NCI-H1694 (cell line): Measurements from ENCODE around the gene EDARADD.
"Not testable (repeated sequence)": the region's sequence is repeated elsewhere in the genome, so short reads cannot be mapped to it uniquely, and the experiment has no call there.

Experiments
- DNase-seq: peaks from one replicate; lab custom pipeline; 2025; lab: John Stamatoyannopoulos, UW

EDARADD gene

GRCh38 chr1:236393681-236394481 is at the start of gene EDARADD:
TSS of gene EDARADD (plus strand) at chr1:236394286. CDS start at chr1:236394445, 159 bp downstream.
- no peak for DNase-seq

- DNase-seq, result no peak
Measured at GRCh38 chr1:236345728-236346127, 48.4 kb upstream of the EDARADD start.

DNA sequence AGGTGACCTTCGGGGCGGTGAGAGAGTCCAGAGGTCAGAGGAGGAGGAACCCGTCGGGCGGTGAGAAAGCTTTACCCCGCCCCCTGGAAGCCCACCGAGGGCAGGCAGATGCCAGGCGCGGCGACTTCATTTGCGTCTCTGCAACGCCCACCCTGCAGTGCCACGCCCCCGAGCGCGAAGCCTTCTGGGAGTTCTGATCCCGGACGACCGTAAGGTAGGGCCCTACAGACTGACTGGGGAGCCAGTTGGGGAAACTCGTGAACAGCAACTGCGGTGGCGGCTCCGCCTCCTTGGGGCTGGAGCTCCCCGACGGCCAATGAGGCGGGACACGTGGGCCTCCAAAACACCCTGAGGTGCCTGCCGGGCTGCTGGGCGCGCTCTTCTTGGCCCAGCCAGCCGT is 46.0 kb upstream of the EDARADD start:
- DNase-seq, result no peak

GRCh38 chr1:236350308-236350707 is 43.8 kb upstream of the EDARADD start:
- no peak for DNase-seq

DNA sequence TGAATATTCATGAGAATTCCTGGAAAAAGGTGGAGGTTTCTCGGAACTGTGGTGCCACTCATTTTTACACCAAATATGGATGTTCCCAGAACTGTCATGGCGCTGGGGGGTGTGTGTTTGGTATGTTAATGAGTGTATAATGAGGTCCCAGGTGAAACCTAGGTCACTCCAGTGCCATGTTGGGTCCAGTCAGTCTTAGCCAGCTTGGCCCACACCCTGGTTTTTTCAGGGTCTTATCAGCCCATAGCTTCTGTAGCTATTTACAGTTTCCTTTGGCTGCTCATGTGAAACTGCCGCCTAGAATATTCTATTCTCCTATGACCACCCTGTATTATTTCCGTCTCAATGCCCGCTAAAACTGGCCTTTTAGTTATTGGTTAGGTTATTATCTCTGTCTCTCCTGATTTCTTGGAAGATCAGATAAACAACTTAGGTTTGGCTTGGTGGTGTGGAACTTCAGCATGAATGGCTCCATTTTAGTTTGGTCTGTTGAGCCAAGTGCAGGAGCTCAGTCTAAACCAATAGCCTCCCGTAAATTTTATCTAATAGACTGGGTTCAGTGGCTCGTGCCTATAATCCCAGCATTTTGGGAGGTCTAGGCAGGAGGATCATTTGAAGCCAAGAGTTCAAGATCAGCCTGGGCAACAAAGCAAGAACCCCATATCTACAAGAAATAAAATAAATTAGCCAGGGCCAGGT is 42.1 kb upstream of the EDARADD start:
- DNase-seq, result no peak

DNA sequence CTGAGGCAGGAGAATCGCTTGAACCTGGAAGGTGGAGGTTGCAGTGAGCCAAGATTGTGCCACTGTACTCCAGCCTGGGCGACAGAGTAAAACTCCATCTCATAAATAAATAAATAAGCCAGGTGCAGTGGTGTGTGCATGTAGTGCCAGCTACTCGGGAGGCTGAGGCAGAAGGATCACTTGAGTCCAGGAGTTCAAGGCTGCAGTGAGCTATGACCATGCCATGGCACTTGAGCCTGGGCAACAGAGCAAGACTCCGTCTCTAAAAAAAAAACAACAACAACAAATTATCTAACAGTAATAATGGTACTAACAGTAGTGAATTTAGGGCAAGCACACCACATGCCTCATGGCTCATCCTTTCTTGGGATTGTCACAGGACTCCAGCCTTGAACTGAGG is 41.3 kb upstream of the EDARADD start:
- not testable (repeated sequence) for DNase-seq

DNA sequence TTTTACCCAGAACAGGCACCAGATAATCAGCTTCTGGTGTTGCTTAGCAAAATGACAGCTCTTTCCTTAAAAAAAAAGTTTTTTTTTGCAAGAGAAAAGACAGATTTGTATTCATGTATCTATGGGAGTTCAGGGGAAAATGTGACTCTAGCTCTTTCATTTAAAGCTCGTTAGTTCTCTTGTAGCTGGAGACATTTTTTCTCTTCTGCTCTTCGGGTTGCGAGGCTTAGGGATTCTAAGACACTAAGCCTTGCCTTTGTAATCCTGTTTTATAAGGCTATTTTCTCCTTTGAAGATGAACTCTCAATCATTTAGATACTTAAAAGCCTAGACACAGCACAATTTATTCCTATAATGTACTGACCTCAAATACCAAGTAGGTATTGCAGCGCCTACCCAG is 40.3 kb upstream of the EDARADD start:
- no peak for DNase-seq

DNA sequence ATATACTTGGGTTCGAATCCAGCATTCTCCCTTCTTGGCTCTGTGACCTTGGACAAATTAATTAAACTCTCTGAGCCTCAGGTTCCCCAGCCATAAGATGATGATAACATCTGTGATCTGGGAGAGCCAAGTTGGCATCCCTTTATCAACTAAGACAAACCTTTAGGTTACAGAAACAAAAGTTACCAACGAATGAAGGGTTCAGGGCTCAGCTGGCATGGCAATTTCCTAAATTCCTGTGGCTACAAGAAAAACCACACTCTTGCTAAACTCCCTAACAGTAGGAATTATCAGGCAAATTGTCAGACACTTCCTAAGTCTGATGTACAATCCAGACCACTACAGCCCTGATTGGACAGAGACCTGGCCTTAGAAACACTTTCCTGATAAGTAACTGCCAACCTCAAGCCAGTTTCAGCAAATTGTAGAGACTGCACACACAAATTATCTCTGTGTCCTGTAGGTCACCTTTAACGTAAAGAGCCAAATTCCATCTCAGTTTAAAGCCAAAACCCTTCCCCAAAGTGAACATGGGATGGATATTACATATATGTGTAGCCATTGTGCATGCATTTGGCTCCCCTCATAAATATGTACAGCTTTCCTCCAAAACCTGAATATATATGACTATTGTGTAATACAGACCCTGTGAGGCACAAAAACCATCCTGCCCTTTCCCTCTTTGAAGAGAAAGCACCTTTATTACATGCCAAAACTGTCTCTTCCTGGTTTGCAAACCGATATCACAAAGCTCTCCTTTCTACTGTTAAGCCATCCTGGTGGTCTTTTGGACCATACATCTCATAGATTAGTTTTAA is 39.5 kb upstream of the EDARADD start:
- no peak for DNase-seq

- DNase-seq, result no peak
Measured at GRCh38 chr1:236356141-236356540, 37.9 kb upstream of the EDARADD start.

DNA sequence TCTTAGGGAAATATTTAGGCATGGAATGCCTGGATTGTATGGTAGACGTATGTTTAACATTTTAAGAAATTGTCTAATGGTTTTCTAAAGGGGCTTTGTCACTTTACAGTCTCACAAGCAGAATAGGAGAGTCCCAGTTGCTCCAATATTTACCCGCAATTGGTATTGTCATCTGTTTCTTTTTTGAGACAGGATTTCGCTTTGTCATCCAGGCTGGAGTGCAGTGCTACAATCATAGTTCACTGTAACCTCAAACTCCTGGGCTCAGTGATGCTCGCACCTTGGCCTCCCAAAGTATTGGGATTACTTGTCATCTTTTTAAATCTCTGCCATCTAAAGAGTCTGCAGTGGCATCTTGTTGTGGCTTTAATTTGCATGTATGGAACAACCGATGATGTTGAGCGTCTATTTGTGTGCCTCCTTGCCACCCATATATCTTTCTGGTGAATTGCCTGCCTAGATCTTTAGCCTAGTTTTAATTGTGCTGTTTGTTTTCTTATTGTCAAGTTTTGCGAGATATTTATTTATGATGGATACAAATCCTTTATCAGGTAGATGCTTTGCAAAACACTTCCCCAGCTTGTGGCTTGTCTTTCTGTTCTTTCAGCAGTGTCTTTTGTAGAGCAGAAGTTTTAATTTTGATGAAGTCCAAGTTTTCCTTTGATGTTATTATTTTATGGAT is 32.0 kb upstream of the EDARADD start:
- no peak for DNase-seq

DNA sequence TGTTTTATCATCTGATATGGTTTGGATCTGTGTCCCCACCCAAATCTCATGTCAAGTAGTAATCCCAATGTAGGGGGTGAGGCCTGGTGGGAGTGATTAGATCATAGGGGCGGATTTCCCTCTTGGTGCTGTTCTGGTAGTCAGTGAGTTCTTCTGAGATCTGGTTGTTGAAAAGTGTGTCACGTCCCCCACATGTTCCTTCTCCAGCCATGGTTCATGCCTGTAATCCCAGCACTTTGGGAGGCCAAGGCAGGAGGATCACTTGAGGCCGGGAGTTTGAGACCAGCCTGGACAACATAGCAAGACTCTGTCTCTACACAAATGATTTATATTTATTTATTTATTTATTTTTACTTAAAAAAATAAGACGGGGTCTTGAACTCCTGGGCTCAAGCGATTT is 30.8 kb upstream of the EDARADD start:
- DNase-seq, result no peak

GRCh38 chr1:236365999-236366570 is 28.0 kb upstream of the EDARADD start:
- DNase-seq, result no peak

DNA sequence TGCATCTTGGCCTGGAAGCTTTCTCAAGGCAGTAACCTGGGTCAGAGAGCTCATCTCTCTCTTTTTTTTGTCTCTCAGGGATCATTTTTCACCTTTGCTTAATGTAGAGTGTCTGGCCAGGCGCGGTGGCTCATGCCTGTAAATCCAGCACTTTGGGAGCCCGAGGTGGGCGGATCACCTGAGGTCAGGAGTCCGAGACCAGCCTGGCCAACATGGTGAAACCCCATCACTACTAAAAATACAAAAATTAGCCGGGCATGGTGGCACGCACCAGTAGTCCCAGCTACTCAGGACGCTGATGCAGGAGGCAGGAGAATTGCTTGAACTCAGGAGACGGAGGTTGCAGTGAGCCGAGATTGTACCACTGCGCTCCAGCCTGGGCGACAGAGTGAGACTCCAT is 27.4 kb upstream of the EDARADD start:
- DNase-seq, result not testable (repeated sequence)

- no peak for DNase-seq
Measured at GRCh38 chr1:236370420-236370819, 23.7 kb upstream of the EDARADD start.

DNA sequence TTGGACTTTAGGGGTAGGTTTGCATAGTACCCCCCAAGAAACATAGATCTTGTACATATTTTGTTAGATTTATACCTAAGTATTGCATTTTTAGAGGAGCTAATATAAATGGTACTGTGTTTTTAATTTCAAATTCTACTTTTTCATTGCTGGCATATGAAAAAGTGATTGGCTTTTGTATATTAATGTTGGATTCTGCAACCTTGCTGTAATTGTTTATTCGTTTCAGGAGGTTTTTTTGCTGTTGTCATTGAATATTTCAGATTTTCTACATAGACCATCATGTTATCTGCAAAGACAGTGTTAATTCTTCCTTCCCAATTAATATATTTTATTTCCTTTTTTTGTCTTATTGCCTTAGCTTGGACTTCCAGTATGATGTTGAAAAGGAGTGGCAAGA is 23.0 kb upstream of the EDARADD start:
- DNase-seq, result no peak

DNA sequence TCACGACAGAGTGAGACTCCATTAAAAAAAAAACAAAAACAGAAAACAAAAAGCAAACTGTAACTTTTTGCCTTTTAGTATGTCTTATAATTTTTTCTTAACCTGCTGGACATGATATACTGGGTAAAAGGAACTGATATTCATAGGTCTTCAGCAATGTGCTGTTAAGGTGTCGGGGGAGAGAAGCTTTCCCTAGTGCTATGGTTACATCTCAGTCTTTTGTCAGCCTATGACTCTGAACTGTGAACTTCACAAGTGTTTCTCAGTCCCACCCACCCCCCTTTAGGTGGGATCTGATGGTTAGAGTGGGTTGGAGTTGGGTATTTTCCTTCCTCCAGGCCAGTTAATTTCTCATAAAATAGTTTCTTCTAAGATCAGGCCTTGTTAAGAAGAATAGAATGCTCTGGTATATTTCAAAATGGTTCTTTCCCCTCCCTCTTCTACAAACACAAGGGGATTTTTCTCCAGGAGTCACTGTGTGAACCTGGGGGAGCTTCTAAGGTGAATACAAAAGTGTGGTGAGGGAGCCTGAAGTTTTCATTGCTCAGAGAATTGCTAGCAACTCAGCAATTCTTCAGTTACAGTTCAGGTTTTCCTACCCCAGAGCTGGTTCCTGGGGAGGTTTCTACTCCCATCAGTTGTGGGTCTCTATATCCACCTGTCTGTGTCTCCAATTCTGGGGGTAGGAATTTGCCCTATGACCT is 16.1 kb upstream of the EDARADD start:
- no peak for DNase-seq

DNA sequence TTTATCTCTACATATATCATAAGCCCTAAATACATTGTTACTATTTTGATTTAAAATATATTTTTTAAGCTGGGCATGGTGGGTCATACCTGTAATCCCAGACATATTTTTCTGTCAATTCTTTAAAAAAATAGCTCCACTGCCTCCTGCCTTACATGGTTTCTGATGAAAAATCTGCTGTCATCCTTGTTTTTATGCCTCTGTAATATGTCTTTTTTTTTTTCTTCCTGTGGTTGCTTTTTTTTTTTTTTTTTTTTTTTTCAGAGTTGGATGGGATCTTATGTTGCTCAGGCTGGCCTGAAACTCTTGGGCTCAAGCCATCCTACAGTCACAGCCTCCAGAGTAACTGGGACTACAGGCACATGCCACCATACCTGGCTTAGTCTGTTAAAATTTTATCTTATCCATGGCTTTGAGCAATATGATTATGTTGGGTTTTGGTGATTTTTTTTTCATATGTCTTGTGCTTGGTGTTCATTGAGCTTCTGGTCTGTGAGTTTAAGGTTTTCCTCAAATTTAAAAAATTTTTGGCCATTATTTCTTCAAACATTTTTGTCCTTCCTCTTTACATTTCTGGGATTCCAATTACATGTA is 12.4 kb upstream of the EDARADD start:
- no peak for DNase-seq

DNA sequence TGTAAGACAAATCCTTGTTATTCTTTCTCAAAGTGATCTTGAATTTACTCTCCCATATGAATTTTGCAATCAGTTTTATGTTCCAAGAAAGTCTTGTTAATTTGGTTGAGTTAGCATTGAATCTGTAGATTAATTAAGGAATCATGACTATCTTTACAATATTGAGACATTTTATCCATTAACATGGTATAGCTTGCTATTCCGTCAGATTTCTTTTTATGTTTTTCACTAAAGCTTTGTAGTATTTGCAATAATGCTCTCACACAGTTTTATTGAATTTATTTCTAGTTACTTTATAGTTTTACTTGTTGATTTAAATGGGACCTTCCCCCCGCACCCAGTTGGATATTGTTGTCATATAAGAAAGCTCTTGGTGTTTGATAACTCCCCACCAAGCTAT is 5.8 kb upstream of the EDARADD start:
- DNase-seq, result no peak

DNA sequence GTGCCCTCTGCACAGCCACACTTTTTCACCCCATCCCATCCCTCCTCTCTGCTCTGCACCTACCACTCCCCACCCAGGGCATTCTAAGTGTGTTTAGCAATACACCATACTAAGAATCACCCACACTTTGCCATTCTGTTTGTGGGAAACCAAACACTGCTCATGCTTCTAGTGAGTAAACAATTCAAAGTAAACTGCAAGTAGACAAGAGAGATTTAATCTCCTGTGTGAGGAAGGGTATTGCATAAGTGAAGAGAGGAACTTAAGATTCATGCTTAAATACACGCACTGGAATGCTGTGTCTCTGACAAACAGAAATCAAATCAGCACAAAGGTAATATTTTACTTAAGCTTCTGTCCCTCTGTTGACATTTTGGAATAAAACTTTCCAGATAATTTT is 4.8 kb upstream of the EDARADD start:
- no peak for DNase-seq

GRCh38 chr1:236391008-236391407 is 3.1 kb upstream of the EDARADD start:
- no peak for DNase-seq

DNA sequence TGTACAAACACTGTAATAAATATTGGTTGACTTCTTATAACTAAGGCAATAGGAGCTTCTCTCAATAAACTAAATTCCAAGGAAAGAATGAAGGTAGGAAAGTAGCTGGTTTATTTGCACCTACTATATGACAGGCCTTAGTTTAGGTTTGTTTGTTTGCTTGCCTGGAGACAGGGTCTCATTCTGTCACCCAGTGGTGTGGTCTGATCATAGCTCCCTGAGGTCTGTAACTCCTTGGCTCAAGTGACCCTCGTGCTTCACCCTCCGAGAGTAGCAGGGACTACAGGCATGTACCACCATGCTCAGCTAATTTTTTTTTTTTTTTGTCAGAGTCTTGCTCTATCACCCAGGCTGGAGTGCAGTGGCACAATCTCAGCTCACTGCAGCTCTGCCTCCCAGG is 1.9 kb upstream of the EDARADD start:
- no peak for DNase-seq
